ENCODE results near the gene TP53I13. TPM values are rescaled to one million over a fixed set of nuclear protein-coding genes. Genes with fewer than 3 reads are reported as not detected.

TP53I13 gene
- total RNA-seq, 1 donor from 2014 or later, result 37.2 TPM

DNA sequence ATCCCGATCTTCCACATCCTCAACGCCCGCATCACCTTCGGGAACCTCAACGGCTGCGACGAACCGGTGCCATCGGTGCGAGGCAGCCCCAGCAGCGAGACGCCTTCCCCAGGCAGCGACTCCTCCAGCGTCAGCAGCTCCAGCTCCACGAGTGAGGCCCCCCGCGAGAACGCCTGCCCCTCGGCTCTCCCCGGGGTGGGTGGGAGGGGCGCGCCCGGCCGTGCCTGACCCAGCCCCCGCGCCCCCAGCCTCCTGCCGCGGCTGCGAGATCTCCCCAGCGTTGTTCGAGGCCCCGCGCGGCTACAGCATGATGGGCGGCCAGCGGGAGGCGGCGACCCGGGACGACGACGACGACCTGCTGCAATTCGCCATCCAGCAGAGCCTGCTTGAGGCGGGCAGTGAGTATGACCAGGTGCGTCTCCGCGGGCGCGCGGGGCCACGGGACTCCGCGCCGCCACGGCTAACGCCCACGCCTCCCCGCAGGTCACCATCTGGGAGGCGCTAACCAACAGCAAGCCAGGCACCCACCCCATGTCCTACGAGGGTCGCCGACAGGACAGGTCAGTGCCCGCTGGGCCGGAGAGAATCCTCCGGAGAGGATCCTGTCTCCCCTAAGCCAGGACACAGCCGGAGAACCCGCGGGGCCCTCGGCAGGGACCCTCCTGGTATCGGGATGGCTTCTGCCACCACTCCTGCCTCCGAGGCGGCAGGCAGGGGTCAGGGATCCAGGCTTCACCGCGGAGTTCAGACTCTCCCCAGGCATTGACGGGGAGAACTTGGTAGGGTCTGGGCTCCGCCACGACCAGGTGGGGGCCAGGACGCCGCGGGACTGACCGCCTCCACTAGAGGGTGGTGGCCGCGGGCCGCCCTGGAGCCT is 44.1 kb downstream of the TP53I13 start:
- no peak for TF ChIP-seq CTCF (IDR thresholded peaks at IDR 0.05; ENCODE audit: borderline replicate concordance)
- intact Hi-C loops (cut with micrococcal nuclease), result no loop called here
- no peaks in the 10 kb centered on the region for H3K9me3 ChIP-seq (replicated peaks)
- H3K4me3 ChIP-seq, result peak overlapping the region; percentile 63
- H3K27me3 ChIP-seq (ENCODE audit: low read depth), result no peaks in the 10 kb centered on the region
- no peak for DNase-seq
- H3K4me1 ChIP-seq, result peaks cover 49% of the 10 kb centered on the region
- no peaks in the 10 kb centered on the region for H3K36me3 ChIP-seq
- peak overlapping the region; percentile 67 for H3K27ac ChIP-seq (replicated peaks)

- peak; percentile 93 for TF ChIP-seq CTCF (IDR thresholded peaks at IDR 0.05; ENCODE audit: borderline replicate concordance)
- Histone ChIP-seq H3K27me3 (ENCODE audit: low read depth) (no peaks in the 10 kb centered on the region), H3K4me3 (peak overlapping the region; percentile 63), H3K4me1 (peaks cover 57% of the 10 kb centered on the region), H3K27ac (replicated peaks) (peak overlapping the region; percentile 67), H3K36me3 (no peaks in the 10 kb centered on the region), H3K9me3 (replicated peaks) (no peaks in the 10 kb centered on the region)
- peak; percentile 97 for DNase-seq
- intact Hi-C loops (cut with micrococcal nuclease), result no loop called here
Observed at GRCh38 chr17:29613352-29613837, 44.9 kb downstream of the TP53I13 start.

- Histone ChIP-seq H3K27me3 (ENCODE audit: low read depth) (no peaks in the 10 kb centered on the region), H3K36me3 (no peaks in the 10 kb centered on the region), H3K27ac (replicated peaks) (peak overlapping the region; percentile 67), H3K4me1 (peaks cover 61% of the 10 kb centered on the region), H3K4me3 (peak overlapping the region; percentile 63), H3K9me3 (replicated peaks) (no peaks in the 10 kb centered on the region)
- no peak for DNase-seq
- TF ChIP-seq CTCF (IDR thresholded peaks at IDR 0.05; ENCODE audit: borderline replicate concordance), result no peak
- intact Hi-C loops (cut with micrococcal nuclease), result no loop called here
Observed at GRCh38 chr17:29613856-29614255, 45.4 kb downstream of the TP53I13 start.

- peaks cover 68% of the 10 kb centered on the region for H3K4me1 ChIP-seq
- intact Hi-C loops (cut with micrococcal nuclease), result no loop called here
Observed at GRCh38 chr17:29614349-29615047, 46.0 kb downstream of the TP53I13 start.

More at GRCh38 chr17:29614349-29615047, 46.0 kb downstream of the TP53I13 start:
- Histone ChIP-seq H3K27me3 (ENCODE audit: low read depth) (no peaks in the 10 kb centered on the region), H3K4me3 (peak overlapping the region; percentile 63), H3K27ac (replicated peaks) (peak overlapping the region; percentile 77), H3K9me3 (replicated peaks) (no peaks in the 10 kb centered on the region), H3K36me3 (no peaks in the 10 kb centered on the region)
- DNase-seq, result no peak
- no peak for TF ChIP-seq CTCF (IDR thresholded peaks at IDR 0.05; ENCODE audit: borderline replicate concordance)

Data from left ventricle myocardium inferior (tissue), 1 donor.